GM10266 (cell line): ENCODE results near the gene TMEM108.

Source experiments
- DNase-seq: peaks from one replicate; pipeline ENCODE4 v3.0.0; 2012; ENCODE audit errors: extremely low spot score
- TF ChIP-seq, protein P1 (sequence below): IDR thresholded peaks from 2 replicates; pipeline ENCODE4 v1.5.1; 2012; ENCODE audit warnings: mild to moderate bottlenecking, low read depth; ENCODE audit not compliant: control insufficient read depth, insufficient read depth; ENCODE audit errors: missing control alignments

The TMEM108 gene

DNA sequence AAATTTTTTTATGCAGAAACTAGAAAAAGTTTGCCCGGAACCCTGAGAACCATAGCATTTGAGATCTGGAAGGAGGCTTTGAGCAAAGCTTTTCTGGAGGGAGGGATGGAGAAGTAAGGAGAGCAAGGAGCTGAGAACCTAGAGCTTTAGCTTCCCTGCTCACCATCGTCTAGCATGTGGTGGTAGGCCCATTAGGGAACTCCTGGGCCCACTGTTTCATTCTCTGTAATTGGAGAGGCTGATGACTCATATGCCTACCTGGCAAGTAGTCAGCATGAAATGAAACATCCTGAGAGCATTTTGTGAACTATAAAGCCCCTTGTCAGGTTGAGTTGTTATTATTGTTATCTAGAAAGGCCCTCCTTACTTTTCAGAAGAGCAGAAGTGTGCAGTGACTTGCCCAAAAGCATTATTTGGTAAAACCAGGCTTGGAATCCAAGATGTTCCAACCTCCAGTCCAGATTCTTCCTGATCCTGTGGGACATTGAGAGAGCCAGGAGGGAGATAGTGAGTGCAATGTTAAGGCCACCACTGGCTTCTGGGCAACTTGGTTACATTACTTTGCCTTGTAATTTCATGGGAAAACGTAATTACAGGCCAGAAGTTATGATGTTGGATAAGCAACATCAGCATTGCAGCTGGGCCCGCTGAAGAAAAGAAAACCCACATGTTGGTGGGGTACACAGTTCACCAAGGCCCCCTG, 257.2 kb downstream of the TMEM108 start:
- TF ChIP-seq, protein P1, sequence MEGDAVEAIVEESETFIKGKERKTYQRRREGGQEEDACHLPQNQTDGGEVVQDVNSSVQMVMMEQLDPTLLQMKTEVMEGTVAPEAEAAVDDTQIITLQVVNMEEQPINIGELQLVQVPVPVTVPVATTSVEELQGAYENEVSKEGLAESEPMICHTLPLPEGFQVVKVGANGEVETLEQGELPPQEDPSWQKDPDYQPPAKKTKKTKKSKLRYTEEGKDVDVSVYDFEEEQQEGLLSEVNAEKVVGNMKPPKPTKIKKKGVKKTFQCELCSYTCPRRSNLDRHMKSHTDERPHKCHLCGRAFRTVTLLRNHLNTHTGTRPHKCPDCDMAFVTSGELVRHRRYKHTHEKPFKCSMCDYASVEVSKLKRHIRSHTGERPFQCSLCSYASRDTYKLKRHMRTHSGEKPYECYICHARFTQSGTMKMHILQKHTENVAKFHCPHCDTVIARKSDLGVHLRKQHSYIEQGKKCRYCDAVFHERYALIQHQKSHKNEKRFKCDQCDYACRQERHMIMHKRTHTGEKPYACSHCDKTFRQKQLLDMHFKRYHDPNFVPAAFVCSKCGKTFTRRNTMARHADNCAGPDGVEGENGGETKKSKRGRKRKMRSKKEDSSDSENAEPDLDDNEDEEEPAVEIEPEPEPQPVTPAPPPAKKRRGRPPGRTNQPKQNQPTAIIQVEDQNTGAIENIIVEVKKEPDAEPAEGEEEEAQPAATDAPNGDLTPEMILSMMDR, result no peak
- DNase-seq, result peak; percentile 14

DNA sequence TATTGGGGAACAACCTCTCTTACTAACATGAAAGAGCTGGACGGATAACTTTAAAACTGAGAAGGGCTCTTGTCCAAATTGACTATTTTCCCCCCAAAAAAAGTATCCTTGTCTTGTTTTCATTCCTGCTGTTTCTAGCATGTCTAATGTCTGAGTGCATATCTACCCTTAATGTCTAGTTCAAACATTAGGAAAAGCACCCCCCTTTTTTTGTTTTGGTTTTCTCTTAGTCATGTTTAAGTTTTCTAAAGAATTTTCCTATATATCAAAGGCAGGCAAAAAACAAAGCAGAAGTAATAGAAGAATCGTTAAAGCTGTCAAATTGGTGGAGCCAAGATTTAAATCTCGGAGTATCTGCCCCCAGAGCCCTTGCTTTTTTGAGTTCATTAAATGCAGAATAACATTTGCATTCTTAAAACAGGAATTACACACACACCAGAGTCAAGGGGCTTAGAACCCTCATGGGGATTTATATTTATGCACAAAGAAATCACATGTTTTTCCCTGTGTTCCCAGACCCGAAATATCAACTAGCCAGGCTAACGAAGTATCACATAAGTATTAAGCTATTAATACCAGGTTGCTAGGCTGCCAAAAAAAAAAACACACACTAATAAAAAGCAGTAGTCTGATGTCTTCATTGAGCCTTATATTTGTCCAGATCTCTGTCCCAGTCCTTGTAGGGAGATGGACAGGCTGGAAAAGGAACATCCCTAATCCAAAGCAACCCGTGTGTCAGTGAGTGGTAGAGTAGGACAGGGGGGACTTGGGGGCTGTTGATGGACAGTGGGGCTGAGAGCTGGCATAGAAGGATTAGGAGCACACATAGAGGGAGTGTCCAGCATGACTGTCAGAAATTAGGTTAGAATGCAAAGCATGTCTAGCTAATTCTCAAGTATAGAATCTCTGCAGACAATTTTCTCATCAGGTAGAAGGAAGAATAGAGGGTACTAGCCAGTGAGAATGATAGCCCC, 258.0 kb downstream of the TMEM108 start:
- DNase-seq, result no peak
- TF ChIP-seq, protein P1, result no peak

DNA sequence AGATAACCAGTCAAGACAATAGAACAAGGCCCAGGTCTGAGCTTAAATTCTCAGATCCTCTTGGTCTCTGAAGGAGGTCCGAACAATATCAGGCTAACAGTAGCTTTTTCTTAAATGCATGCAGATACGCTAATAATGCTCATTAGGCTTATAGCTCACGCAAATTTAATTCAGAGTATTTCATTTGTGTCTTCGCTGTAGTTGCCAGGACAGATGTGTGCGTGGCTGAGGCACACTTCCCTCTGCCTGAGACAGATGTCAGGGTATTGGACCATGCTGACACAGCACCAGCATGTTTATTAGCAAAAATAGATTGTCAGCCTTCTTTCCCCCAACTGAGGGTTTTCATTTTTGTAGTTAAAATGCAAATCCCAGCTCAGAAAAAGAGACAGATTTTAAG, 258.8 kb downstream of the TMEM108 start:
- TF ChIP-seq, protein P1, result no peak
- no peak for DNase-seq

DNA sequence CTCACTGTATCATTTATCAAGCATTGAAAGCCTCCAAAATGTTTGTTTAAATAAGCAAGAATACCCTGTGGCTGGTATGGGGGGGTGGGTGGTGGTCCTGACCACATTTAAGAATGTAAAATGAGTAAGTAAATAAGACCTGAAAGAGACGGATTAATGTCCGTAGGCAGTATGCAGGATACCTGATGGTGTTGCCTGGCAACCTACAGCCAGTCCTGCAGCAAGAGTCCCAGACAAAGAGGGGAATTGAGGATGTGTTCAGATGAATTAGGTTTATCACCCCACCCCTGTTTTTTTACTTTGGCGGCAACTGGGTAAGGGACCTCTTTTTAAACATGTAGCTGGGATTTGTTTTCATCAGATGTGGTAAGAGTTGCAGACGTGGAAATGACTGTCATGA, 261.9 kb downstream of the TMEM108 start:
- TF ChIP-seq, protein P1, result no peak
- DNase-seq, result no peak

DNA sequence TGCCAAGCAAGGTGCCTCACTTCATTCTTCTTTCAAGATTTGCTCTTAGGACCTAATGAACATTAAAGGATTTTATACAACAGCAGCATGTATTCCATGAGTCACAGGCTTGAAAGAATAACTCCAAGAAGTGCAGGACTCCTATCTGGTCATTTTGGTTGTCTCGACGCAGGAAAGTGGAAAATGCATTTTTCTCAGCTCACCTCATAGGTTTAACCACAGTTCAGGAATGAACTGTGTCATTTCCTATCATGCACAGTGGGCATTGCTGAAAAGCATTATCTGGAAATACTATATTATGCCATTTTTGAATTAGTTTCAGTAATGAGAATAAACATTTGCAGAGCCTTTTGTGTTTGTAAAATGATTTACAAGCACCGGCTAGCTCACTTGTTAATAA, 263.0 kb downstream of the TMEM108 start:
- TF ChIP-seq, protein P1, result no peak

DNA sequence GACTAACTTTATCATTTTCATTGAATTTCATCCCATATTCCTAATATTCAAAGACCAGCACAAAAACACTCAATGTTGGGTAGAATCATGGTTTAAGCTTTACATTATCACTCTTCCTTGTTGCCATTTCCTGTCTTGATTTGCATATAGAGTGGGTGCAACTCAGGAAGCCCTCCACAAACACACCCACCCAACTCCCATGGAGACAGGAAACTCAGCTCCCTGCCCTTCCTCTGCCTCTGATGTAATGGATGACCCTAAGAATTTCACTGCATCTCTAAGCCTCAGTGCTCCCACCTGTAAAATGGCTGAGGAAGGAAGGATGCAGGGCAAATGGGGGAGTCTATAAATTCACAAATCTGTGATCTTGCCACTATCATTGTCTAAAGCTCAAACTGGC, 263.5 kb downstream of the TMEM108 start:
- DNase-seq, result no peak
- TF ChIP-seq, protein P1, result no peak

More for the DNA sequence above, 263.0 kb downstream of the TMEM108 start:
- DNase-seq, result no peak
